ENCODE measurements around the gene SORCS2. TPM values are rescaled to one million over a fixed set of nuclear protein-coding genes. Genes with fewer than 3 reads are reported as not detected.

The SORCS2 gene
- total RNA-seq, 4 donors from 2014 or later = 0.19 to 0.85 (median 0.66) TPM

DNA sequence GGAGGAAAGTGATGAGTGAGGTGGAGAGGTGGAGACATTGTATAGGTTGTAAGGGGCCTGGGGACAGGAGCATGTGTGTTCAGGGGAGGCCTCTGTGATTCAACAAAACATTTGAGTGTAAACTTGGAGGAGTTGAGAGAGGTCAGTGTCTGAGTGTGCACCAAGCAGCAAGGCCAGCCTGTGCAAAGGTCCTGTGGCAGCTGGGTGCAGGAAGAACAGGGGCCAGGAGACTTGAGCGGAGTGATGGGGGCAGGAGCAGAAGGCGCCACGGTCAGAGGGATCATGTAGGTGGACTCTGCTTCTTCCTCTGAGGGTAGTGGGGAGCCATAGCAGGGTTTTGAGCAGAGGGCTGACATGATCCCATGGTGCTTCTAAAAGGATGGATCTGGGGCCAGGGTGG is 252.0 kb downstream of the SORCS2 start:
- TF ChIP-seq, protein P1, sequence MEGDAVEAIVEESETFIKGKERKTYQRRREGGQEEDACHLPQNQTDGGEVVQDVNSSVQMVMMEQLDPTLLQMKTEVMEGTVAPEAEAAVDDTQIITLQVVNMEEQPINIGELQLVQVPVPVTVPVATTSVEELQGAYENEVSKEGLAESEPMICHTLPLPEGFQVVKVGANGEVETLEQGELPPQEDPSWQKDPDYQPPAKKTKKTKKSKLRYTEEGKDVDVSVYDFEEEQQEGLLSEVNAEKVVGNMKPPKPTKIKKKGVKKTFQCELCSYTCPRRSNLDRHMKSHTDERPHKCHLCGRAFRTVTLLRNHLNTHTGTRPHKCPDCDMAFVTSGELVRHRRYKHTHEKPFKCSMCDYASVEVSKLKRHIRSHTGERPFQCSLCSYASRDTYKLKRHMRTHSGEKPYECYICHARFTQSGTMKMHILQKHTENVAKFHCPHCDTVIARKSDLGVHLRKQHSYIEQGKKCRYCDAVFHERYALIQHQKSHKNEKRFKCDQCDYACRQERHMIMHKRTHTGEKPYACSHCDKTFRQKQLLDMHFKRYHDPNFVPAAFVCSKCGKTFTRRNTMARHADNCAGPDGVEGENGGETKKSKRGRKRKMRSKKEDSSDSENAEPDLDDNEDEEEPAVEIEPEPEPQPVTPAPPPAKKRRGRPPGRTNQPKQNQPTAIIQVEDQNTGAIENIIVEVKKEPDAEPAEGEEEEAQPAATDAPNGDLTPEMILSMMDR (IDR thresholded peaks at IDR 0.05; ENCODE audit: low read depth) = no peak

DNA sequence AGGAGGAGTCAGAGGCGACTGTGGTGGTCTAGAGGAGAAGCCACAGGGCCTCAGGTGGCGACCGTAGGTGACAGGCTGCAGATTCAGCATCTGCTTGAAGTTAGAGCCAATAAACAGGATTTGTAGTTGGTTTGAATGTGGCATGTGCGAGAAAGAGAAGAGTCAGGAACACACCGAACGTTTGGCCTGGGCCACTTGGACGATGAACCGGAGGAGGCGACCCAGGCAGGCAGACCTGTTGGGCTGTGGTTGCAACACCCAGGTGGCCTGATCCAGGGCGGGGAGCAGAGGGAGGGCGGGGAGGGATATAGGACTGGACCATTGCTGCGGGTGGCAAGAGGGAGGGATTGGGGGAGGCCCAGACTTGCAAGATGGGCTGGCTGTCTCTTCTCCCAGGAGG is 252.4 kb downstream of the SORCS2 start:
- TF ChIP-seq, protein P1 (IDR thresholded peaks at IDR 0.05; ENCODE audit: low read depth) = no peak

DNA sequence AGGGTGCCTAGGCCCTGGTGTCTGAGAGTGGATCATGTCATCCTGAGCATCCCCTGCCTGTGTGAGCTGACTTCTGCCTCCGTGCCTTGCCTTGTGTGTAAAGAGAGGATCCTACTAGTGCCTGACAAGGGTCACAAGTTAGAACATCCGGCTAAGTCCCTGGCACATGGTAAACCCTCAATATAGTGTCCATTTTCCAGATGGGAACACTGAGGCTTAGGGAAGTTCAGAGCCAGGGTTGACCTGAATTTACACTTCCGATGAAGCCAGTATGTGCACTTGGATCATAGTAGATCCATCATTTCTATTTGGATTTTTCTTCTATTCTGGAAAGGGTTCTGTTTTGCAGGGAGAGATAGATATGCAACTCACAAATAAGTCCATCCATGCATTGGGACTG is 254.9 kb downstream of the SORCS2 start:
- TF ChIP-seq, protein P1 (IDR thresholded peaks at IDR 0.05; ENCODE audit: low read depth) = no peak

DNA sequence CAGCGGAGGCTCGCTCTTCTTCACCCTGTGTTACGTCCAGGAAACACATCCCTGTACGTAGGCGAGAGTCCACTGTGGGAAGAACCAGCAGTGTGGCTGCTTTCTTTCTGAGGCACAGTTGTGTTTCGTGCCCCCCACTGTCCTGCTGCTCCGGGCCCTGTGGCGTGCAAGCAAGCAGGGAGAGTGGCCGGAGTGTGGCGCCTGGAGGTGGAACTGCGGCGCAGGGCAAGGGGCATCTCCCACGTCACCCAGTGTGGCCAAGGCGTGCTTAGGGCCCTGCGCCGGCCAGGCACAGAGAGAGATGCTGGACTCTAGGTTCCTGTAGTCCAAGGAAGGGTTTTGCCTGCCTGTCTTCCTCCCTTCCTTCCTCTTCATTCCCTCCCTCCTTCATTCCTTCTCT is 255.7 kb downstream of the SORCS2 start:
- TF ChIP-seq, protein P1 (IDR thresholded peaks at IDR 0.05; ENCODE audit: low read depth) = no peak

DNA sequence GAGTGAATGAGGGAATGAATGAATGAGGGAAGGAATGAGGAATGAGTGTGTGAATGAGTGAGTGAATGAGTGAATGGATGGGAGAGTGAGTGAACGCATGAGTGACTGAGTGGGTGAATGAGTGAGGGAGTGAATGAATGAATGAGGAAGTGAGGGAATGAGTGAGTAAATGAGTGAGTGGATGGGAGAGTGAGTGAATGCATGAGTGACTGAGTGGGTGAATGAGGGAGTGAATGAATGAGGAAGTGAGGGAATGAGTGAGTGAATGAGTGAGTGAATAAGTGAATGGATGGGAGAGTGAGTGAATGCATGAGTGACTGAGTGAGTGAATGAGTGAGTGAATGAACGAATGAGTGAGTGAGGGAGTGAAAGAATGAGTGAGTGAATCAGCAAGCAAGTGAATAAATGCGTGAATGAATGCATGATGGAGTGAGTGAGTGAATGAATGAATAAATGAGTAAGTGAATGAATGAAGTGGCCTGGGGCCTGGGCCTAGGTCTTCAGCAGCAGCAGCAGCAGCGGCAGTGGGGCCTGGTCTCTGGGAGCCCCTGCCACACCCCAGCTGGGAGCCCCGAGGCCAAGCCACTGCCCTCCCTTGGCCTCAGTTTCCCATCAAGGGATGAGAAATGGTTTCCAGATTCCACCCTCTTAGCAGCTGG is 258.6 kb downstream of the SORCS2 start:
- TF ChIP-seq, protein P1 (IDR thresholded peaks at IDR 0.05; ENCODE audit: low read depth) = no peak

DNA sequence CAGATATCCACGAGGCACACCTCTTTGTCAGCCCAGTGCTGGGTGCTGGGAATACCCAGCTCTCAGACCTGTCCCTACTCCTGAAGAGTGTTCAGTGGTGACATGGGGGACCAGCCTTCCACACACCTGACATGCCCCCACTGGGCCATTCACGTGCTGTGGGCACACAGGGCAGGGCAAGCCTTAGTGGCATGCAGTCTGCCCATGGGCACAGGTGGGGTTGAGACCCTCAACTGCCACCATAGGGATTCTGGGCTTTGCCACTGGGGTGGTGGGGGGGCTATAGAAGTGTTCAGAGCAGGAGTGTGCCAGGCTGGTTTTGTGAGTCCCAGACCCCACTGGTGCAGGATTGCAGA is 259.1 kb downstream of the SORCS2 start:
- TF ChIP-seq, protein P1 (IDR thresholded peaks at IDR 0.05; ENCODE audit: low read depth) = no peak

DNA sequence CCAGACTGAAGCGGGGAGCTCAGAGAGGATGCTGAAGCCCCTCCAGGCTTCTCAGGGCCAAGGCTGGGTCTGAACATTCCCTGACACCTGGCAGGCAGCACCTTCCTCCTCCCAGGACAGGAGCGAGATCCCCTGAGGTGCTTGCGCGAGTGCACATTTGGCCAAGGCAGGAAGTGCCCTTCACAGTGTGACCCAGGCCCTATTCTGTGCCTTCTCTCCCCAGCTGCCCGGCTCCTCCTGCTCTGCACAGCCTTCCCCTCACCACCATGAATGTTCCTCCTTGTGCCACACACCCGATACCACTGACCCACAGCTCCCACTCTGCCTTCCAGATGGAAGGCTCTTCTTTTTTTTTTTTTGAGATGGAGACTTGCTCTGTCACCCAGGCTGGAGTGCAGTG is 259.5 kb downstream of the SORCS2 start:
- TF ChIP-seq, protein P1 (IDR thresholded peaks at IDR 0.05; ENCODE audit: low read depth) = no peak
